SK-N-MC (cell line): ENCODE measurements around the gene CLDN34.

Experiments
- DNase-seq: peaks from one replicate; pipeline ENCODE4 v3.0.0-alpha.2; 2011; ENCODE audit warnings: low read depth, low spot score
- H3K27ac ChIP-seq: fragments of 200-600 bp; sonication (generic); 2 replicates; pipeline ENCODE4 v1.5.1; 2016; ENCODE audit warnings: mixed run types
- H3K36me3 ChIP-seq: fragments of 200-600 bp; sonication (generic); 2 replicates; pipeline ENCODE4 v1.6.1; 2017; ENCODE audit warnings: antibody characterized with exemption, low read length, mixed read lengths; ENCODE audit not compliant: insufficient read depth
- H3K4me3 ChIP-seq: fragments of 200-600 bp; sonication (generic); 2 replicates; pipeline ENCODE4 v1.5.1; 2016
- H3K9ac ChIP-seq: fragments of 200-600 bp; sonication (generic); 2 replicates; pipeline ENCODE4 v1.8.0; 2017; ENCODE audit warnings: mixed run types, mixed read lengths; ENCODE audit not compliant: insufficient read length
- H3K9me3 ChIP-seq: fragments of 200-600 bp; sonication (generic); 2 replicates; pipeline ENCODE4 v1.6.1; 2017; ENCODE audit warnings: low read depth, mild to moderate bottlenecking, antibody characterized with exemption, low read length, moderate library complexity, mixed read lengths
- EZH2 ChIP-seq: fragments of 200-600 bp; sonication (generic); IDR thresholded peaks from one replicate; pipeline ENCODE4 v1.6.1; 2017; ENCODE audit warnings: antibody characterized with exemption
- FOXP2 ChIP-seq: optimal IDR thresholded peaks from 2 replicates; pipeline ENCODE3; 2011; ENCODE audit warnings: mild to moderate bottlenecking, moderate library complexity; ENCODE audit not compliant: insufficient read depth; ENCODE audit errors: extremely low read length, control extremely low read depth
- POLR2AphosphoS5 ChIP-seq: IDR thresholded peaks from 2 replicates; pipeline ENCODE4 v1.6.1; 2012; ENCODE audit warnings: mild to moderate bottlenecking, low read depth, low read length, borderline replicate concordance

CLDN34 gene

GRCh38 chrX:9955506-9955905, 11.7 kb upstream of the CLDN34 start:
- TF ChIP-seq EZH2 = no peak
- TF ChIP-seq POLR2AphosphoS5 = no peak
- TF ChIP-seq FOXP2 = no peak
- DNase-seq = no peak
- Histone ChIP-seq H3K9me3 (no peaks in the 10 kb centered on the region), H3K36me3 (no peaks in the 10 kb centered on the region), H3K9ac (no peak overlapping the region), H3K4me3 (no peak overlapping the region), H3K27ac (no peak overlapping the region)

GRCh38 chrX:9957743-9958142, 9.4 kb upstream of the CLDN34 start:
- Histone ChIP-seq H3K4me3 (no peak overlapping the region), H3K9me3 (no peaks in the 10 kb centered on the region), H3K9ac (no peak overlapping the region), H3K27ac (no peak overlapping the region), H3K36me3 (no peaks in the 10 kb centered on the region)
- no peak for DNase-seq
- TF ChIP-seq EZH2 (no peak), POLR2AphosphoS5 (no peak), FOXP2 (no peak)

GRCh38 chrX:9958183-9958582, 9.0 kb upstream of the CLDN34 start:
- no peak overlapping the region for H3K27ac ChIP-seq
- no peak overlapping the region for H3K4me3 ChIP-seq
- no peak overlapping the region for H3K9ac ChIP-seq
- no peak for DNase-seq
- H3K36me3 ChIP-seq = no peaks in the 10 kb centered on the region
- no peaks in the 10 kb centered on the region for H3K9me3 ChIP-seq
- TF ChIP-seq POLR2AphosphoS5 (no peak), EZH2 (no peak), FOXP2 (no peak)

- H3K27ac ChIP-seq = no peak overlapping the region
- H3K36me3 ChIP-seq = no peaks in the 10 kb centered on the region
- no peak for DNase-seq
- no peak overlapping the region for H3K4me3 ChIP-seq
- TF ChIP-seq EZH2 = no peak
- TF ChIP-seq FOXP2 = no peak
- no peak overlapping the region for H3K9ac ChIP-seq
- H3K9me3 ChIP-seq = no peaks in the 10 kb centered on the region
These were observed 5.4 kb upstream of the CLDN34 start for GRCh38 chrX:9961750-9962149.

- Histone ChIP-seq H3K27ac (no peak overlapping the region), H3K36me3 (no peaks in the 10 kb centered on the region), H3K9ac (no peak overlapping the region), H3K4me3 (no peak overlapping the region), H3K9me3 (no peaks in the 10 kb centered on the region)
- DNase-seq = no peak
- no peak for TF ChIP-seq EZH2
- no peak for TF ChIP-seq FOXP2
- TF ChIP-seq POLR2AphosphoS5 = no peak
These were observed 10.5 kb downstream of the CLDN34 start for GRCh38 chrX:9977635-9978034.

GRCh38 chrX:9980401-9980800, 13.2 kb downstream of the CLDN34 start:
- no peaks in the 10 kb centered on the region for H3K9me3 ChIP-seq
- TF ChIP-seq FOXP2 = no peak
- TF ChIP-seq EZH2 = no peak
- TF ChIP-seq POLR2AphosphoS5 = no peak
- no peak overlapping the region for H3K4me3 ChIP-seq
- no peak overlapping the region for H3K9ac ChIP-seq
- DNase-seq = no peak
- no peaks in the 10 kb centered on the region for H3K36me3 ChIP-seq
- H3K27ac ChIP-seq = no peak overlapping the region

- Histone ChIP-seq H3K4me3 (no peak overlapping the region), H3K27ac (no peak overlapping the region), H3K9me3 (no peaks in the 10 kb centered on the region), H3K9ac (no peak overlapping the region), H3K36me3 (no peaks in the 10 kb centered on the region)
- no peak for DNase-seq
- TF ChIP-seq EZH2 = no peak
- no peak for TF ChIP-seq FOXP2
- TF ChIP-seq POLR2AphosphoS5 = no peak
These were observed 13.8 kb downstream of the CLDN34 start for GRCh38 chrX:9980927-9981326.

GRCh38 chrX:9983441-9983840, 16.3 kb downstream of the CLDN34 start:
- no peak for DNase-seq
- TF ChIP-seq FOXP2 = no peak
- TF ChIP-seq POLR2AphosphoS5 = no peak
- no peak for TF ChIP-seq EZH2
- Histone ChIP-seq H3K36me3 (no peaks in the 10 kb centered on the region), H3K9me3 (no peaks in the 10 kb centered on the region), H3K4me3 (no peak overlapping the region), H3K9ac (no peak overlapping the region), H3K27ac (no peak overlapping the region)

- Histone ChIP-seq H3K36me3 (no peaks in the 10 kb centered on the region), H3K9ac (no peak overlapping the region), H3K27ac (no peak overlapping the region), H3K4me3 (no peak overlapping the region), H3K9me3 (no peaks in the 10 kb centered on the region)
- TF ChIP-seq FOXP2 (no peak), EZH2 (no peak), POLR2AphosphoS5 (no peak)
- DNase-seq = no peak
These were observed 16.7 kb downstream of the CLDN34 start for GRCh38 chrX:9983846-9984245.
